Measurements from ENCODE around the gene CT47C1. TPM values are rescaled to one million over a fixed set of nuclear protein-coding genes. Genes with fewer than 3 reads are reported as not detected.

CT47C1 gene
- total and polyA plus RNA-seq, 9 of the 15 experiments (the other 6 are each of a cell fraction or from before 2014, with no cell fraction given): not detected

DNA sequence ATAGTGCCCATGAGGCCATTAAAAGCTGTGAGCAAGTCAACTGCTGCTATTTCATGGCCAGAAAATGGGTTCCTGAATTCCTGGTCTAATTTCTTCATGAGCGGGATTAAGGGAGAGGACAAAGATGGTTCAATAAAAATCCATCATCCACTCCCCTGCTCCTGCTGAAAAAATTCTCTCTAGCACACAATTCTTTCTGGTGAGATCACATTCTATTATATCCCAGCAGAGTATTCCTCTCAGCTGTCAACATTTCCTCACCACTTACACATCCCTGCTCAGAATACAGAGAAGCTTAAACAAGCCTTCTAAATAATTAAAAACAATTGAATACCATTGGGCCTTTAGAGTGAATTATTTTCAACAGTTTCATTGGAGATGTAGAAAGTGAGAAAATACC, 9.5 kb downstream of the CT47C1 start:
- in situ Hi-C loops (cut with MboI) (no loop called here), intact Hi-C loops (cut with micrococcal nuclease) (no loop called here)
- no TSS peak for BruUV-seq (replicated peaks)
- Histone ChIP-seq H3K27me3 (ENCODE audit: control insufficient read depth in 2 of 2, insufficient read depth in 2 of 2, low read length in 2 of 2) (peaks cover 2 to 20% of the 10 kb centered on the region in 2 experiments; a peak in 4 of 5 replicates), H3K4me3 (no peak overlapping the region), H3K79me2 (ENCODE audit: control insufficient read depth, insufficient read depth, low read length) (no peaks in the 10 kb centered on the region), H3K4me2 (ENCODE audit: insufficient read depth, low read length) (no peak overlapping the region), H3K9ac (ENCODE audit: insufficient read depth in 1 of 2, low read depth in 2 of 2, low read length in 2 of 2) (no peak overlapping the region), H3K27ac (ENCODE audit: extremely low read depth, low read depth, low read length) (no peak overlapping the region), H4K20me1 (replicated peaks; ENCODE audit: control insufficient read depth, insufficient read depth, low read length) (no peaks in the 10 kb centered on the region), H2AFZ (ENCODE audit: low read depth, low read length) (no peak overlapping the region), H3K9me3 (replicated peaks; ENCODE audit: control insufficient read depth, insufficient read depth, low read depth, low read length) (no peaks in the 10 kb centered on the region), H3K4me1 (replicated peaks in 1 of 2; ENCODE audit: control insufficient read depth in 2 of 2, insufficient read depth in 2 of 2, low read length in 2 of 2) (no peaks in the 10 kb centered on the region), H3K36me3 (ENCODE audit: control insufficient read depth, insufficient read depth, low read length) (no peaks in the 10 kb centered on the region), H3K9me1 (ENCODE audit: control insufficient read depth, insufficient read depth, low read length) (no peaks in the 10 kb centered on the region)
- 0% methylated on average over 1 of the region's 1 CpG for WGBS (ENCODE audit: insufficient coverage, low coverage, missing lambda C conversion rate)
- TF ChIP-seq LCOR (CRISPR knock-in tag; IDR thresholded peaks at IDR 0.05) (no peak), MTF1 (CRISPR knock-in tag; IDR thresholded peaks at IDR 0.05; ENCODE audit: borderline replicate concordance) (no peak), ZSCAN32 (CRISPR knock-in tag; IDR thresholded peaks at IDR 0.05) (no peak), POLR2B (IDR thresholded peaks at IDR 0.05; ENCODE audit: low read depth, partially characterized antibody) (no peak), MLLT1 (IDR thresholded peaks at IDR 0.05) (no peak), SNIP1 (IDR thresholded peaks at IDR 0.05; ENCODE audit: low read depth) (no peak), HDAC1 (IDR thresholded peaks at IDR 0.05) (no peak), MYBL2 (IDR thresholded peaks at IDR 0.05; ENCODE audit: low read depth) (no peak), MYBL2 (CRISPR knock-in tag; IDR thresholded peaks at IDR 0.05; ENCODE audit: borderline replicate concordance) (no peak), PCBP2 (IDR thresholded peaks at IDR 0.05; ENCODE audit: low read depth, low read length, poor library complexity, severe bottlenecking) (no peak)
- TF ChIP-seq, protein P1, sequence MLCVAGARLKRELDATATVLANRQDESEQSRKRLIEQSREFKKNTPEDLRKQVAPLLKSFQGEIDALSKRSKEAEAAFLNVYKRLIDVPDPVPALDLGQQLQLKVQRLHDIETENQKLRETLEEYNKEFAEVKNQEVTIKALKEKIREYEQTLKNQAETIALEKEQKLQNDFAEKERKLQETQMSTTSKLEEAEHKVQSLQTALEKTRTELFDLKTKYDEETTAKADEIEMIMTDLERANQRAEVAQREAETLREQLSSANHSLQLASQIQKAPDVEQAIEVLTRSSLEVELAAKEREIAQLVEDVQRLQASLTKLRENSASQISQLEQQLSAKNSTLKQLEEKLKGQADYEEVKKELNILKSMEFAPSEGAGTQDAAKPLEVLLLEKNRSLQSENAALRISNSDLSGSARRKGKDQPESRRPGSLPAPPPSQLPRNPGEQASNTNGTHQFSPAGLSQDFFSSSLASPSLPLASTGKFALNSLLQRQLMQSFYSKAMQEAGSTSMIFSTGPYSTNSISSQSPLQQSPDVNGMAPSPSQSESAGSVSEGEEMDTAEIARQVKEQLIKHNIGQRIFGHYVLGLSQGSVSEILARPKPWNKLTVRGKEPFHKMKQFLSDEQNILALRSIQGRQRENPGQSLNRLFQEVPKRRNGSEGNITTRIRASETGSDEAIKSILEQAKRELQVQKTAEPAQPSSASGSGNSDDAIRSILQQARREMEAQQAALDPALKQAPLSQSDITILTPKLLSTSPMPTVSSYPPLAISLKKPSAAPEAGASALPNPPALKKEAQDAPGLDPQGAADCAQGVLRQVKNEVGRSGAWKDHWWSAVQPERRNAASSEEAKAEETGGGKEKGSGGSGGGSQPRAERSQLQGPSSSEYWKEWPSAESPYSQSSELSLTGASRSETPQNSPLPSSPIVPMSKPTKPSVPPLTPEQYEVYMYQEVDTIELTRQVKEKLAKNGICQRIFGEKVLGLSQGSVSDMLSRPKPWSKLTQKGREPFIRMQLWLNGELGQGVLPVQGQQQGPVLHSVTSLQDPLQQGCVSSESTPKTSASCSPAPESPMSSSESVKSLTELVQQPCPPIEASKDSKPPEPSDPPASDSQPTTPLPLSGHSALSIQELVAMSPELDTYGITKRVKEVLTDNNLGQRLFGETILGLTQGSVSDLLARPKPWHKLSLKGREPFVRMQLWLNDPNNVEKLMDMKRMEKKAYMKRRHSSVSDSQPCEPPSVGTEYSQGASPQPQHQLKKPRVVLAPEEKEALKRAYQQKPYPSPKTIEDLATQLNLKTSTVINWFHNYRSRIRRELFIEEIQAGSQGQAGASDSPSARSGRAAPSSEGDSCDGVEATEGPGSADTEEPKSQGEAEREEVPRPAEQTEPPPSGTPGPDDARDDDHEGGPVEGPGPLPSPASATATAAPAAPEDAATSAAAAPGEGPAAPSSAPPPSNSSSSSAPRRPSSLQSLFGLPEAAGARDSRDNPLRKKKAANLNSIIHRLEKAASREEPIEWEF (CRISPR knock-in tag; IDR thresholded peaks at IDR 0.05): no peak
- ATAC-seq (no peak), FAIRE-seq (no peak), DNase-seq (ENCODE audit: extremely low read depth in 1 of 4, low spot score in 3 of 4) (no peak)
- CTCF ChIA-PET (ENCODE audit: low intra/inter-chr PET ratio): no interaction called here
- POLR2A ChIA-PET: no interaction called here

Data from K562 (cell line).